GM19238 (cell line): Measurements from ENCODE around the gene ADAMTS8.

Experiments
- DNase-seq: peaks from one replicate; pipeline ENCODE4 v3.0.0; 2011; ENCODE audit warnings: low spot score; ENCODE audit not compliant: insufficient read length

The ADAMTS8 gene, protein sequence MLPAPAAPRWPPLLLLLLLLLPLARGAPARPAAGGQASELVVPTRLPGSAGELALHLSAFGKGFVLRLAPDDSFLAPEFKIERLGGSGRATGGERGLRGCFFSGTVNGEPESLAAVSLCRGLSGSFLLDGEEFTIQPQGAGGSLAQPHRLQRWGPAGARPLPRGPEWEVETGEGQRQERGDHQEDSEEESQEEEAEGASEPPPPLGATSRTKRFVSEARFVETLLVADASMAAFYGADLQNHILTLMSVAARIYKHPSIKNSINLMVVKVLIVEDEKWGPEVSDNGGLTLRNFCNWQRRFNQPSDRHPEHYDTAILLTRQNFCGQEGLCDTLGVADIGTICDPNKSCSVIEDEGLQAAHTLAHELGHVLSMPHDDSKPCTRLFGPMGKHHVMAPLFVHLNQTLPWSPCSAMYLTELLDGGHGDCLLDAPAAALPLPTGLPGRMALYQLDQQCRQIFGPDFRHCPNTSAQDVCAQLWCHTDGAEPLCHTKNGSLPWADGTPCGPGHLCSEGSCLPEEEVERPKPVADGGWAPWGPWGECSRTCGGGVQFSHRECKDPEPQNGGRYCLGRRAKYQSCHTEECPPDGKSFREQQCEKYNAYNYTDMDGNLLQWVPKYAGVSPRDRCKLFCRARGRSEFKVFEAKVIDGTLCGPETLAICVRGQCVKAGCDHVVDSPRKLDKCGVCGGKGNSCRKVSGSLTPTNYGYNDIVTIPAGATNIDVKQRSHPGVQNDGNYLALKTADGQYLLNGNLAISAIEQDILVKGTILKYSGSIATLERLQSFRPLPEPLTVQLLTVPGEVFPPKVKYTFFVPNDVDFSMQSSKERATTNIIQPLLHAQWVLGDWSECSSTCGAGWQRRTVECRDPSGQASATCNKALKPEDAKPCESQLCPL

DNA sequence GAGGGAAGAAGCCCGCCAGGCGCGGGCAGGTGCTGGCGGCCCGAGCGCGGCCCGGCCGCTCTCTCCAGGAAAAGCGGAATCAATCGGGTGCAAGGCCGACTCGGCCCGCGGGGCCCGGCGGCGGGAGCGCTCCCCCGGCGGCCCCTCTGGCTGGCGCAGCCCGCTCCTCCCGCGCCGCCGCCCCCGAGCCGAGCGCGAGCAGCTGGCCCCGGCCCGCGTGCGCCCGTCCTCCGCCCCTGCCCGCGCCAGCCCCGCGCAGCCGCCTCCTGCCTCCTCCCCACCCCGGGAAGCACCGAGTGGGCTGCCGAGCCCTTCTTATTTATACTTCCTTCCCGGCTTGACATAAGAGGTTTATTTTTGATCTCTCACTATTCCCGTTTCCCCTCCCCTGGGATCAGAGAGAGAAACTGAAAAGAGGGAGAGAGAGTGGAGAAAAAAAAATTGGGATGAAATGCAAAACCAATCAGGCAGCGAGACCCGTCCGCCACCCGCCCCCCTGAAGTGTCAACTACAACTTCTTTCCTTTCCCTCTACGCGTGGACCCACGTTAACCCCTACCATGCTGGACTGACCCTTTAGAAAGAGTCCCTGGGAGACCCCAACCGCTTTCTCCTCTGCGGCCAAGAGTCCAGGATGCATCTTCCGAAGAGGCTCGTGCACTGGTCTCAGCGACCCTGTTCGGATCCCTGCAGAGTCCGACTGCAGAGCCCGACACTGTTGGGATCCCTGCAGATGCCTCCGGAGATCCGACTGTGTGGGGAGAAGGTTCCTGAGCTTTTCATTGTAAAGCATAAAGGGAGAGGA lies at the start of gene ADAMTS8:
Gene ADAMTS8, minus strand, starts transcription at position 294 of the 804 bp plus-strand sequence. CDS start 323 bp downstream, outside the sequence.
- DNase-seq, result no peak

GRCh38 chr11:130477586-130478203 lies 49.3 kb upstream of the ADAMTS8 start:
- no peak for DNase-seq

DNA sequence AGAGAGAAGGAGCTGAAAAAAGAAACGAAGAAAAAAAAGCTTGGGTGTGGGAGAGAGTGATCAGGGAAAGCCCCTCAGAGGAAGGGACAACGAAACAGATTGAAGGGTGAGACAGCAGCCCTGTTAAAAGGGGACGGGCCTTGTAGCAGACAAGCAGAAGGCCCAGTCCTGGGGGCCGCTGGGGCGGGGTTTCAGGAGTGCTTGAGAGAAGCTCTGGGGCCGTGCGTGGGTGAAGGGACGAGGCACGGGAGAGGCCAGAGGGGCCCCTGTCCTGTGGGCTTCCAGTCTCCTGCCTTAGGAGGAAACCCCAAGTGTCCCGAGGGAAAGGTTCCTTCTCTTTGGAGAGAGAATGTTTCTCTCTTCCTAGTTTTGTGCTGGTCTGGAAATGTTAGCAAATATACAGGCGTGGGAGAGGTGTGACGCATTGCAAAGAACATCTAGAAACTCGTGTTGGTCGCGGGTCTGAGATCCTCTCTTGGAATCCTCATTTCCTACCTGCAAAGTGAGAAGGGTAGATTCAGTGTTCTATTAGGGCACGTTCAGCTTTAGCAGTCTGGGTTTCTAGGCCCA lies 48.6 kb upstream of the ADAMTS8 start:
- DNase-seq, result no peak

DNA sequence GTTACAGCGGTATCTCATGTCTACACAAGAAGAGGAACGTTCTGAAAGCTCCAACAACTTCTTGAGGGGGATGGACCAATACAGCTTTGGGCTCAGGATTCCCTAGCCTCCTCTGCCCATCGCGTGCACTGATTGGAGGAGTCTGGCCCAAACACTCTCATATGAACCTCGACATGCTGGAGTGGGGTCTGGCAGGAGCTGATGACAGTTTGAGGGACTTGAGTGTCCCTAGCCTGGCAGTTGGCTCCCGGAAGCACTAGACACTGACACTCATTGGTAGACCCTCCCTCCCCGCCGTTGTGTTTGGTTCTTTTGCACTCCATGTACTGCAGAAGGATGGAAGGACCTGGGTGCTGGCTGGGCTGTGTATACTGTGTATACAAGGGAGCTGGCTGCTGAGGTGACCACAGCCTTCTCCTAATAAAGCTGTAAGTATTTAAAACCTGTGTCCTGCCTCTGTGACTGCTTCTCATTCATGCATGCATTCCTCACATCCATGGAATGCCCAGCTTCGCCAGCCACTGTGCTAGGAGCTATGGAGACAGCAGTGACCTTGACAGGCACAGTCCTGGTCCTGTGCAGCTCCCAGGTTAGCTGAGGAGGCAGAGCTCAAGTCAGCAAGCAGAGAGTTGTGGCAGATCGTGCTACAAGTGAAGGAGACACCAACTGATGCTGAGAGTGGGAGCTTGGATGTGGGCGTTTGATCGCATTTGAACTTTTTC lies 48.0 kb upstream of the ADAMTS8 start:
- DNase-seq, result no peak

DNA sequence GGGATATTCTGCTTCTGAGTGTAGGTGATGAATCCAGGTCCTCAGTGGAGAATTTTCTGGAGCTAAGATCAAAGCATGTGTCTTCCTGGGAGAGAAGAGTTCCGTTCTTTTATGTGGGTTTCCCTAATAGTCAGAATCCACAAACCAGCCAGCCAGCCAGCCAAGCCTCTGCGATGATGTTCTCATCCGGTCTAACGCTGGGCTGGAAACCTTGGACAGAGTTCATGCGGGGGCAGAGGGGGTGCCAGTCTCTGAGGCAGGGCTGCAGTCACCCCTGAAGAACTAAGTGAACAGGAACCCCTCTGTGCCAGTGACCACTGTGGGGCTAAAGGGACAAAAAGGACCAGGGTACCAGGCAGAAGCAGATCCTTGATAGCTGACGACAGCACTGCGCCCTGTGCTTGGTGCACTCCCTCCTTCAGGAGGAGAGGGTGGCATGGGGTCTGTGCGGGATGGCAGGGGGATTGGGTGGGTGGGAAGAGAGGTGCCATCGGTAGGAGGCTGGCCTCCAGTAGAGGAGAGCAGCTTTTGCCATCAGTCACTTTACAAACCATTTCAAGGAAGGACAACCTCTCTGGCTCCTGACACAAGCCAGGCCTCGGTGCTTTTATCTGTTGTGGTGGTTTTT lies 47.1 kb upstream of the ADAMTS8 start:
- no peak for DNase-seq

GRCh38 chr11:130474637-130475400 lies 46.4 kb upstream of the ADAMTS8 start:
- no peak for DNase-seq

DNA sequence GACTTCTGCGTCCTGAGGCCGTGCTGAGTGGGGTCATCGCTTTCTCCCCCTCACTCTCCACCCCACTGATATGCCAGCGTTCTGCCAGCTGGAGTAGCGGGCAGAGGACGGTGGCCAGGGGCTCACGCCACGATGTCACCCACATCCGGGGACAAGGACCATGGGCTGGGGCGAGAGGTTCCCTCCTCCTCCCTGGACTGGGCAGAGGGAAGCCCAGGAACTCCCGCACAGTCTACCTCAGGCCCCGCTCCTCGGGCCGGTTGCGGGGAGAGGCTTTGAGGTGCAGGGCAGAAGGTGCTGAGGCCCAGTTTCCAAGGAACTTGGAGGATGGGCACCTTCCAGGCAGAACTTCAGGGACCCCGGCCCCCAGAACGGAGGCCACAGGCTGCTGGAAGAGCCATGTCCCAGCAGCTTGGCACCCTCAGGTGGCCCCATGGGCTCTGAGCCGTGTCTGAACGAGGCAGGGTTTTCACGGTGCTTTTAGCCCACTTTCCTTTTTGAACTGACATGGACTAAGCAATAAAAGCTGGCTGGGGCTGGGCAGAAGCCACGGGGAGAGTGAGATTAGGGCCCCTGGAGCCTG lies 45.5 kb upstream of the ADAMTS8 start:
- DNase-seq, result no peak

- DNase-seq, result no peak
Measured at GRCh38 chr11:130473056-130473794, 44.8 kb upstream of the ADAMTS8 start.

- DNase-seq, result no peak
Measured at GRCh38 chr11:130472434-130472961, 44.1 kb upstream of the ADAMTS8 start.

GRCh38 chr11:130471731-130472433 lies 43.5 kb upstream of the ADAMTS8 start:
- DNase-seq, result no peak

DNA sequence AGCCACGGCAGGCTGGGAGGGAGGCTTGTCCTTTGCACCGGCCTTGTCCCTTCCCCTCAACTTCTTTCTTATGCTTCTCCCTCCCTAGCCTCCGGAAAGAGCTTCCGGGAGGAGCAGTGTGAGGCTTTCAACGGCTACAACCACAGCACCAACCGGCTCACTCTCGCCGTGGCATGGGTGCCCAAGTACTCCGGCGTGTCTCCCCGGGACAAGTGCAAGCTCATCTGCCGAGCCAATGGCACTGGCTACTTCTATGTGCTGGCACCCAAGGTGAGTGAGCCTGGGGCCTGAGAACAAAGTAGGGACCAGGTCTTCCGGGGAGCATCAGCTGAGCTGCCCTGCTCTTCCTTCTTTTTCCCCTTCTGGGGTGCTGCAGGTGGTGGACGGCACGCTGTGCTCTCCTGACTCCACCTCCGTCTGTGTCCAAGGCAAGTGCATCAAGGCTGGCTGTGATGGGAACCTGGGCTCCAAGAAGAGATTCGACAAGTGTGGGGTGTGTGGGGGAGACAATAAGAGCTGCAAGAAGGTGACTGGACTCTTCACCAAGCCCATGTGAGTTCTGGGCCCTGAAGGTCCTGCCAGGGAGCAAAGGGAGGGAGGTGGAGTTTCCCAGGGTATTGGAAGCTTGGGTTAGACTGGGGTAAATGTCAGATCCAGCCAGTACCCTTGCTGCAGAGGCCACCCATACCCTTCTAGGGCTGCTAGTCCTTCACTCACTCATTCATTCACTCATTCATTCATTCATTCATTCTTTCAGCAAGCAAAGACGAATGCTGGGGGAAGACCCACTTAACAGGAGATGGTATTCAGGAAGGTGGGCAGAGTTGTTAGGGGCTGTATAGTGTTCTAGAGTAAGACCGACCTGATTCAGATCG lies 42.7 kb upstream of the ADAMTS8 start:
- DNase-seq, result no peak

GRCh38 chr11:130469181-130469580 lies 40.8 kb upstream of the ADAMTS8 start:
- DNase-seq, result no peak

- DNase-seq, result no peak
Measured at GRCh38 chr11:130467116-130467900, 38.9 kb upstream of the ADAMTS8 start.

DNA sequence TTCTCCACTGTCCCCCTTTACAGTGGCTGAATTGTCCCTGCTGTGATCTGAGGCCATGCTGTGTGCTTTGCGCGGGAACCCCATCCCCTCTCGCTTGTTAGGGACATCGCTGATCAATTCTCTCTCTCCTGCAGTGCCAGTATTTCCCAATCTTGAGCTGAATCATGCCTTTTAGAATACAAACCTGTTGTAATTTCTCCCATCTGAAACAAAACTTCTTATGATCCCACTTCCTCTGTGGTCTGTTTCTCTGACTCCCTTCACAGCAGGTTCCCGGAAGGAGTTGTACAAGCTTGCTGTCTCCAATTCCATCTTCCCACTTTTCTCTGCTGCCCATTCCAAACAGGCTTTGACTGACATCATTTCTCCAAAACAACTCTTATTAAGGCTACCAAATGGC lies 36.9 kb upstream of the ADAMTS8 start:
- no peak for DNase-seq

DNA sequence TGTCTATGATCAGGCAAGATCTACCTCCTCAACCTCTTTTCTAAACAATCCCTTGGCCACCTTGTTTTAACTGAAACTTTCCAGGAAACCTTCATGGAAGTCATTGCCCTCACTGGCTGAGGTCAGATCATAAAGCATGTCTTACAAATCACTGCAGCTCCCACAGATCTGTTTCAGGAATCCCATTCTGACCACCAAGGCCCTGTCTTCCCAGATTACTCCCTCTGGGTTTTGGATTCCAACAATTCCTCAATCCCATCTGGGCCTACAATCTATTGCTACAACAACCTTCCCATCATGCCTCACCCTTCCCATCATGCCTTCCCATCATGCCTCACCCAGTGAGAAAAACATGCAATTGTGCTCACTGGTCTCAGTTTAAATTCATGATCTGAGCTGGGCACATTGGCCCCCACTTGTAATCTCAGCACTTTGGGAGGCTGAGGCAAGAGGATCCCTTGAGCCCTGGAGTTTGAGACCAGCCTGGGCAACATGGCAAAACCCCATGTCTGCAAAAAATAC lies 35.9 kb upstream of the ADAMTS8 start:
- no peak for DNase-seq
